Psoas muscle (tissue), 8 donors: ENCODE measurements around the gene DOK7. TPM values are rescaled to one million over a fixed set of nuclear protein-coding genes. Genes with fewer than 3 reads are reported as not detected.

ENCODE experiments used
- ATAC-seq, 4 donors: fragments of 200-7000 bp; cut with Tn5 transposase; one replicate each; pipeline ENCODE4 v1.9.1; 2020; ENCODE audit warnings: moderate library complexity in 3 of 4, mild to moderate bottlenecking in 2 of 4
- DNase-seq, 2 donors: peaks; one replicate each; pipeline ENCODE4 v3.0.0-alpha.2; 2020
- H3K27ac ChIP-seq: fragments of 200-600 bp; one replicate; pipeline ENCODE4 v1.8.0; 2022
- H3K27me3 ChIP-seq, 3 donors: fragments of 200-600 bp in 1 of 3; one replicate each; pipeline versions ENCODE4 v1.6.1 to v1.8.0; 2013 to 2022; ENCODE audit warnings: low read length in 2 of 3, mild to moderate bottlenecking in 2 of 3, moderate library complexity in 1 of 3; ENCODE audit not compliant: insufficient read depth in 3 of 3
- H3K36me3 ChIP-seq, 2 donors: fragments of 200-600 bp in 1 of 2; one replicate each; pipeline versions ENCODE4 v1.6.1 to v1.8.0; 2013 to 2022; ENCODE audit warnings: low read depth in 1 of 2, mild to moderate bottlenecking in 1 of 2, moderate library complexity in 1 of 2; ENCODE audit not compliant: insufficient read depth in 1 of 2
- H3K4me1 ChIP-seq: fragments of 200-600 bp; one replicate; pipeline ENCODE4 v1.8.0; 2022
- H3K4me3 ChIP-seq: fragments of 200-600 bp; one replicate; pipeline ENCODE4 v1.8.0; 2022; ENCODE audit warnings: mild to moderate bottlenecking
- H3K9me3 ChIP-seq: fragments of 200-600 bp; one replicate; pipeline ENCODE4 v1.8.0; 2022
- WGBS, 3 donors: extraction: QIAGEN DNeasy Blood & Tissue Kit; methylation state at CpG; one replicate each; pipeline versions ENCODE4 v1.1.6 to v1.1.7; 2013; 5-methylcytosine and 5-hydroxymethylcytosine counted together
- intact Hi-C, 2 donors: fragments of 100-400 bp; cut with DNase I; formaldehyde crosslinking; loops; one replicate each; pipeline versions ENCODE4 v1.11.0 to v1.14.2; 2022
- polyA plus RNA-seq, 3 donors: library from polyadenylated mRNA; stranded (reverse); fragments of 200-250 nt; gene quantifications; one replicate each; pipeline ENCODE4 v1.2.3, GENCODE V29; 2013
- total RNA-seq, 4 donors: library from RNA; stranded (reverse); fragmentation: NEBNext Ultra II Directional in 2 of 4; extraction: Animal tissue kit (Norgen Biotek cat#: 25700) in 2 of 4; gene quantifications; one replicate each; pipeline versions ENCODE4 v1.2.1 to v1.2.4, GENCODE V29; 2021 to 2023
- TF ChIP-seq, protein P1 (sequence below): fragments of 200-600 bp; IDR thresholded peaks from one replicate; pipeline ENCODE4 v1.8.0; 2022; ENCODE audit warnings: antibody characterized with exemption
- donor health status: healthy with polysubstance abuse.
- donor health status: DM: no; HTN: no; CAD: no; lungs with moderate emphysema.
- donor health status: Bipolar disorder and iron deficiency.
- donor health status: healthy.
- donor health status: DM: yes; HTN: yes; CAD: no.
- donor health status: DM: no; HTN: no; CAD: no.
- donor health status: DM: no; HTN: no; CAD: no.
- donor health status: DM: yes; HTN: yes; CAD: no.

Gene DOK7
- total and polyA plus RNA-seq, 7 donors: 3.4 to 48.6 (median 21.5) TPM

DNA sequence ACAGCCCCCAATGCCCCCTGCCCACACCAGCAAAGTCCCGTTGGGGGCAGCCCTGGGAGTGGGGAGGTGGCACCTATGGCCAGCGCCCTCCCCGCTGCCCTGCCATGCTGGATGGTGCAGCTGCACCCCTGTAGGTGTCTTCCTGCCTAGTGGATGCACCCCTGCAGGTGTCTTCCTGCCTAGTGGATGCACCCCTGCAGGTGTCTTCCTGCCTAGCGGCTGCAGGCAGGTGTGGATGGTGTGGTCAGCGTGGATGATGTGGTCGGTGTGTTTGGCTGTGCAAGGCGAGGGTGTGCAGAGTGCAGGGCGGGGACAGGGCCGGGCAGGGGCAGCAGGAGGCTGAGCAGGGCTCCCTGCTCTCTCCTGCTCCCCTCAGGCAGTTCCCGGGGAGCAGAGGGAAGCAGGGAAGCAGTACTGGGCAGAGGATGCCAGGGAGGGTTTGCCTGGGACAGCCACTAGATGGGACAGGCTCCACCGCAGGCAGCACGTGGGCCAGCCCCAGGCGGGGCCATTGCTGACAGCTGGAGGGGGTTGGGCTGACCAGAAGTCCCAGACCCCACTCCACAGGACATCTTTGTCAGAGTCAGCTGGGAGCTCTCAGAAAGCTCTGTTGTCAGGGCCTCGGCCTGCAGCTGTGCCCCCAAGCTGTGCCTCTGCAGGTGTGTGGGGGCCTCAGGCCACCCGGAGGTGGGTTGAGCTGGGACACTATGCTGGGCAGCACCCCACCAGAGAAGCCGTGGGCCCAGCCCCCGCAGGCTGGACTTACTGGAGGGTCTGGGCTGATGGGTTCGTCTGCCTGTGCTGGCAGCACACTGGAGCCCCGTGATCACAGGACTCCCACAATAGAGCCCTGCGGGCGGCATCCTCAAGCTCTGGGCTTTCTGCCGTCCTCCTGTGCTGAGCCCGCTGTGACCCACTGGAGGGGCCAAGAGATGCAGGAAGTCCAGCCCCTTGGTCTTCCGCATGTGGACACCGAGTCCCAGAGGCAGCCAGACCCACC is 23.7 kb downstream of the DOK7 start:
- no peaks in the 10 kb centered on the region for H3K9me3 ChIP-seq
- WGBS, 3 donors: 68 to 80% (median 75%) methylated on average over 25 of the region's 25 CpGs
- H3K27ac ChIP-seq: no peak overlapping the region
- TF ChIP-seq, protein P1, sequence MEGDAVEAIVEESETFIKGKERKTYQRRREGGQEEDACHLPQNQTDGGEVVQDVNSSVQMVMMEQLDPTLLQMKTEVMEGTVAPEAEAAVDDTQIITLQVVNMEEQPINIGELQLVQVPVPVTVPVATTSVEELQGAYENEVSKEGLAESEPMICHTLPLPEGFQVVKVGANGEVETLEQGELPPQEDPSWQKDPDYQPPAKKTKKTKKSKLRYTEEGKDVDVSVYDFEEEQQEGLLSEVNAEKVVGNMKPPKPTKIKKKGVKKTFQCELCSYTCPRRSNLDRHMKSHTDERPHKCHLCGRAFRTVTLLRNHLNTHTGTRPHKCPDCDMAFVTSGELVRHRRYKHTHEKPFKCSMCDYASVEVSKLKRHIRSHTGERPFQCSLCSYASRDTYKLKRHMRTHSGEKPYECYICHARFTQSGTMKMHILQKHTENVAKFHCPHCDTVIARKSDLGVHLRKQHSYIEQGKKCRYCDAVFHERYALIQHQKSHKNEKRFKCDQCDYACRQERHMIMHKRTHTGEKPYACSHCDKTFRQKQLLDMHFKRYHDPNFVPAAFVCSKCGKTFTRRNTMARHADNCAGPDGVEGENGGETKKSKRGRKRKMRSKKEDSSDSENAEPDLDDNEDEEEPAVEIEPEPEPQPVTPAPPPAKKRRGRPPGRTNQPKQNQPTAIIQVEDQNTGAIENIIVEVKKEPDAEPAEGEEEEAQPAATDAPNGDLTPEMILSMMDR: no peak
- DNase-seq (no peak), ATAC-seq (no peak)
- peaks cover 31% of the 10 kb centered on the region for H3K4me1 ChIP-seq
- H3K27me3 ChIP-seq: no peaks in the 10 kb centered on the region
- intact Hi-C loops: loop anchor here in 1 of 2 donors (5.0 kb wide), 1 partner anchor 40 kb away; no protein-coding TSS in a partner anchor
- no peak overlapping the region for H3K4me3 ChIP-seq
- peaks cover 0 to 7% of the 10 kb centered on the region in 2 donors for H3K36me3 ChIP-seq

DNA sequence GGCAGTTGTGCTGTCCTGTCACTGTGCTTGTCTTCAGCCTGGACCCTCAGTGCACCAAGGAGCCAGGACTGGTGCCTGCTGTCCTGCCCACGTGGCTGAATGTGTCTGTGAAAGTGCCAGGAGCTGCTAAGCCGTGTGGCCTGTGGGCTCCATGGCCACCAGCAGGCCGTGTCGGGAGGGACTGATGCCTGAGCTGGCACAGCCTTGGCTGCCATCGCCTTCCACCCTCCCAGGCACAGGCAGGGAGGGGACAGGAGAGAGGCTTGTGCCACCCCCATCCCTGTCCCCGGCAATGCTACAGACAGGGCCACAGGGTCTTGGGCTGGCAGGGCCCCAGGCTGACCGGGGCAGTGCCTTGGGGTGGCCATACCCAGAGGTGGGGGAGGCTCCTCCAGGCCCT is 24.8 kb downstream of the DOK7 start:
- H3K4me3 ChIP-seq: no peak overlapping the region
- TF ChIP-seq, protein P1: no peak
- H3K4me1 ChIP-seq: peaks cover 21% of the 10 kb centered on the region
- no peaks in the 10 kb centered on the region for H3K27me3 ChIP-seq
- H3K27ac ChIP-seq: no peak overlapping the region
- no peak for ATAC-seq
- no peaks in the 10 kb centered on the region for H3K9me3 ChIP-seq
- intact Hi-C loops: loop anchor here in 1 of 2 donors (5.0 kb wide), 1 partner anchor 39 kb away; no protein-coding TSS in a partner anchor
- peaks cover 0 to 14% of the 10 kb centered on the region in 2 donors for H3K36me3 ChIP-seq
- DNase-seq: no peak
- WGBS, 3 donors: 47 to 66% (median 53%) methylated on average over 6 to 7 of the region's 7 CpGs

DNA sequence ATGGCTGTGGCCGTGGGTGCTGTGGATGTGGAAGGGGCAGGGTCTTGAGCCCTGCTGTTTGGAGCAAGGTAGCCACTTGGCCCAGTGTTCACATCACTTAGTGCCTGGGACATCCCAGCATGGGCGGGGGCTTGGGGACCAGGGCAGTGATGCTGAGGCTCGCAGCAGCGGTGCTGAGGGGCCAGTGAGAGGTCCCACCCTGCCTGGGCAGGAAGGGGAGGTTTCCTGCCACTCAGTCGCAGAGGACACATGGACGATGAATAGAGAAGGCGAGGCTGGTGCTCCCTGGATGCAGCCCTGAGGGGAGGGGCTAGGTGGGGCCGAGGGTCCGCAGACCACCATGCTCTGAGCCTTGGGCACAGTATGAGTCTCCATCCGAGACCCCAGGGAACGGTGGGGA is 25.7 kb downstream of the DOK7 start:
- Histone ChIP-seq H3K9me3 (no peaks in the 10 kb centered on the region), H3K4me3 (no peak overlapping the region), H3K36me3 (peaks cover 0 to 24% of the 10 kb centered on the region in 2 donors), H3K27ac (no peak overlapping the region), H3K4me1 (peaks cover 18% of the 10 kb centered on the region), H3K27me3 (no peaks in the 10 kb centered on the region)
- DNase-seq (no peak), ATAC-seq (no peak)
- intact Hi-C loops: loop anchor here in 1 of 2 donors (5.0 kb wide), 1 partner anchor 38 kb away; no protein-coding TSS in a partner anchor
- 58 to 62% (median 58%) methylated on average over 11 of the region's 11 CpGs for WGBS, 3 donors
- TF ChIP-seq, protein P1: no peak

DNA sequence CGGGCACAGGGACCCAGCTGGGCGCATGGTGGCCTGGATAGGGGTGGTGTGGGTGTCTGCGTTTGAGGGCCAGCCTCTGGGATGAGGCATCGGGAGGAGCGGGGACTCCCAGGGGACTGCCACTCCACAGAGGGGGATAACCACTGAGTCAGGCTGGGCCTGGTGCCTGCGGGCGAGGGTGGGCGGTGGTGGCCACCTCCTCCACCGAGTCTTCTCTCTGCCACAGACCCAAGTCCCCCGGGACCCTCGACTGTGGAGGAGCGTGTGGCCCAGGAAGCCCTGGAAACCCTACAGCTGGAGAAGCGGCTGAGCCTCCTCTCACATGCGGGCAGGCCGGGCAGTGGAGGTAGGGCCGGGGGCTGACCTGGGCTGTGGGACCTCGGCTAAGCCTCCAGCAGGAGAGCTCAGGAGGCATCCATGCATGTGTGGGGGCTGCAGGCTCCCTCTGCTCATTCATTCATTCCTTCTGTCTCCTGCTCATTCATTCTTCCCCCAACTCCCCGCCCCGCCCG is 26.4 kb downstream of the DOK7 start:
- peaks cover 14% of the 10 kb centered on the region for H3K4me1 ChIP-seq
- DNase-seq (no peak), ATAC-seq (no peak)
- H3K36me3 ChIP-seq: peaks cover 0 to 25% of the 10 kb centered on the region in 2 donors
- H3K4me3 ChIP-seq: no peak overlapping the region
- no peak overlapping the region for H3K27ac ChIP-seq
- intact Hi-C loops: loop anchor here in 1 of 2 donors (5.0 kb wide), 1 partner anchor 38 kb away; no protein-coding TSS in a partner anchor
- no peaks in the 10 kb centered on the region for H3K27me3 ChIP-seq
- WGBS, 3 donors: 51 to 75% (median 62%) methylated on average over 18 to 20 of the region's 20 CpGs
- TF ChIP-seq, protein P1: no peak
- H3K9me3 ChIP-seq: no peaks in the 10 kb centered on the region
